ENCODE measurements around the gene BCAS3.
"Not testable (repeated sequence)": the region's sequence is repeated elsewhere in the genome, so short reads cannot be mapped to it uniquely, and the experiment has no call there.

The BCAS3 gene

GRCh38 chr17:60750640-60751039, 73.0 kb downstream of the BCAS3 start:
- Histone ChIP-seq H3K27ac (no peak overlapping the region), H3K4me3 (no peak overlapping the region)
- no peak for DNase-seq (ENCODE audit: low spot score)
- TF ChIP-seq, protein P1, sequence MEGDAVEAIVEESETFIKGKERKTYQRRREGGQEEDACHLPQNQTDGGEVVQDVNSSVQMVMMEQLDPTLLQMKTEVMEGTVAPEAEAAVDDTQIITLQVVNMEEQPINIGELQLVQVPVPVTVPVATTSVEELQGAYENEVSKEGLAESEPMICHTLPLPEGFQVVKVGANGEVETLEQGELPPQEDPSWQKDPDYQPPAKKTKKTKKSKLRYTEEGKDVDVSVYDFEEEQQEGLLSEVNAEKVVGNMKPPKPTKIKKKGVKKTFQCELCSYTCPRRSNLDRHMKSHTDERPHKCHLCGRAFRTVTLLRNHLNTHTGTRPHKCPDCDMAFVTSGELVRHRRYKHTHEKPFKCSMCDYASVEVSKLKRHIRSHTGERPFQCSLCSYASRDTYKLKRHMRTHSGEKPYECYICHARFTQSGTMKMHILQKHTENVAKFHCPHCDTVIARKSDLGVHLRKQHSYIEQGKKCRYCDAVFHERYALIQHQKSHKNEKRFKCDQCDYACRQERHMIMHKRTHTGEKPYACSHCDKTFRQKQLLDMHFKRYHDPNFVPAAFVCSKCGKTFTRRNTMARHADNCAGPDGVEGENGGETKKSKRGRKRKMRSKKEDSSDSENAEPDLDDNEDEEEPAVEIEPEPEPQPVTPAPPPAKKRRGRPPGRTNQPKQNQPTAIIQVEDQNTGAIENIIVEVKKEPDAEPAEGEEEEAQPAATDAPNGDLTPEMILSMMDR (IDR thresholded peaks at IDR 0.05), result no peak

- no peak overlapping the region for H3K27ac ChIP-seq
- TF ChIP-seq, protein P1 (IDR thresholded peaks at IDR 0.05), result no peak
- H3K4me3 ChIP-seq, result no peak overlapping the region
- no peak for DNase-seq (ENCODE audit: low spot score)
Observed at GRCh38 chr17:60751884-60752283, 74.2 kb downstream of the BCAS3 start.

- DNase-seq (ENCODE audit: low spot score), result no peak
- Histone ChIP-seq H3K4me3 (no peak overlapping the region), H3K27ac (no peak overlapping the region)
- TF ChIP-seq, protein P1 (IDR thresholded peaks at IDR 0.05), result no peak
Observed at GRCh38 chr17:60752873-60753577, 75.4 kb downstream of the BCAS3 start.

GRCh38 chr17:60754057-60754604, 76.5 kb downstream of the BCAS3 start:
- Histone ChIP-seq H3K27ac (no peak overlapping the region), H3K4me3 (no peak overlapping the region)
- DNase-seq (ENCODE audit: low spot score), result no peak
- TF ChIP-seq, protein P1 (IDR thresholded peaks at IDR 0.05), result no peak

DNA sequence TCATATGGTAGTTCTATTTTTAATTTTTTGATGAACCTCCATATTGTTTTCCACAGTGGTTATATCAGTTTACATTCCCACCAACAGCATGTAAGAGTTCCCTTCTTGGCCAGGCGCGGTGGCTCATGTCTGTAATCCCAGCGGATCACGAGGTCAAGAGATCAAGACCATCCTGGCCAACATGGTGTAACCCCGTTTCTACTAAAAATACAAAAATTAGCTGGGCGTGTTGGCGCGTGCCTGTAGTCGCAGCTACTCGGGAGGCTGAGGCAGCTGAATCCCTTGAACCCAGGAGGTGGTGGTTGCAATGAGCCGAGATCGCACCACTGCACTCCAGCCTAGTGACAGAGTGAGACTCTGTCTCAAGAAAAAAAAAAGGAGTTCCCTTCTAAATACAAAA, 79.1 kb downstream of the BCAS3 start:
- H3K27ac ChIP-seq; DNase-seq (ENCODE audit: low spot score); H3K4me3 ChIP-seq: not testable (repeated sequence)

DNA sequence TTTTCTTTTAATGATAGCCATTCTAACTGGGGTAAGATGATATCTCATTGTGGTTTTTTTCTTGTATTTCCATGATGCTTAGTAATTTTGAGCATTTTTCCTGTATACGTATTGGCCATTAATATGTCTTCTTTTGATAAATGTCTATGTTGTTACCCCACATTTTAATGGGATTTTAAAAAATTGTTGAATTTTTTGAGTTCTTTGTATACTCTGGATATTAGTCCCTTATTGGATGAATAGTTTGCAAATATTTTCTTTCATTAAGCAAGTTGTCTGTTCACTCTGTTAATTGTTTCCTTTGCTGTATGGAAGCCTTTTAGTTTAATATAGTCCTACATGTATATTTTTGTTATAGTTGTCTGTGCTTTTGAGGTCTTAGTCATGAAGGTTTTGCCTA, 79.8 kb downstream of the BCAS3 start:
- Histone ChIP-seq H3K4me3 (no peak overlapping the region), H3K27ac (no peak overlapping the region)
- TF ChIP-seq, protein P1 (IDR thresholded peaks at IDR 0.05), result no peak
- DNase-seq (ENCODE audit: low spot score), result no peak

DNA sequence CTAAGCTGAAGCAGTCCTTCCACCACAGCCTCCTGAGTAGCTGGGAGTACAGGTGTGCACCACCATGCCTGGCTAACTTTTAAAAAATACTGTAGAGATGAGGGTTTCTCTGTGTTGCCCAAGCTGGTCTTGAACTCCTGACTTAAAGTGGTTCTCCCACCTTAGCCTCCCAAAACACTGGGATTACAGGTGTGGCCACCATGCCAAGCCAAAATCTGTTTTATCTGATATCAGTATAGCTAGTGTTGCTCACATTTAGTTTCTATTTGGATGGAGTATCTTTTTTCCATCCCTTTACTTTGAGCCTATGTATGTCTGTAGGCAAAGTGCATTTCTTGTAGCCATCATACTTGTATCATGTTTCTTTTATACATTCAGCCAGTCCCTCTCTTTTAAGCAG, 82.1 kb downstream of the BCAS3 start:
- TF ChIP-seq, protein P1 (IDR thresholded peaks at IDR 0.05), result no peak
- no peak overlapping the region for H3K27ac ChIP-seq
- H3K4me3 ChIP-seq, result no peak overlapping the region
- DNase-seq (ENCODE audit: low spot score), result no peak

- not testable (repeated sequence) for DNase-seq (ENCODE audit: low spot score); H3K4me3 ChIP-seq
Observed at GRCh38 chr17:60761301-60761700, 83.7 kb downstream of the BCAS3 start.

More at GRCh38 chr17:60761301-60761700, 83.7 kb downstream of the BCAS3 start:
- H3K27ac ChIP-seq, result not testable (repeated sequence)
